A549 (cell line): Measurements from ENCODE around the gene VAPB. TPM values are rescaled to one million over a fixed set of nuclear protein-coding genes. Genes with fewer than 3 reads are reported as not detected.
"Not testable (repeated sequence)": the region's sequence is repeated elsewhere in the genome, so short reads cannot be mapped to it uniquely, and the experiment has no call there.

ENCODE experiments used
- ATAC-seq, 2 experiments: fragments of 200-7000 bp in 1 of 2; fragments of >200 bp in 1 of 2; cut with Nextera tagmentation in 1 of 2; cut with Tn5 transposase in 1 of 2; 3 replicates each; pipeline versions ENCODE4 v1.8.0 to v1.9.1; 2018 to 2020; ENCODE audit warnings: mild to moderate bottlenecking in 1 of 2, moderate library complexity in 1 of 2
- CTCF ChIA-PET: fragments of 300-600 bp; sonication (Branson Sonifier 250); formaldehyde crosslinking; extraction: SDS; loops from one replicate; lab custom pipeline; 2021; ENCODE audit warnings: antibody characterized with exemption, inconsistent platforms; lab: Yijun Ruan, JAX
- POLR2A ChIA-PET: fragments of 350-600 bp; formaldehyde crosslinking; extraction: SDS; loops from one replicate; lab custom pipeline; 2021; ENCODE audit warnings: antibody characterized with exemption, inconsistent platforms; lab: Yijun Ruan, JAX
- DNase-seq, 2 experiments: peaks; one replicate each; pipeline versions ENCODE4 v3.0.0 to v3.0.0-alpha.2; 2011 to 2016; ENCODE audit warnings: low read depth in 1 of 2, low spot score in 1 of 2
- FAIRE-seq: peaks from 2 replicates; lab custom pipeline; 2011; peaks lifted over from hg19 to GRCh38; lab: Jason Lieb, UNC
- H3K27ac ChIP-seq, 2 experiments: fragments of >200 bp; sonication (Bioruptor Twin); formaldehyde crosslinking; 3 replicates each; pipeline ENCODE4 v1.5.1; 2016 to 2017
- H3K4me1 ChIP-seq: fragments of >200 bp; sonication (Bioruptor Twin); formaldehyde crosslinking; 3 replicates; pipeline ENCODE4 v1.6.1; 2016
- H3K4me2 ChIP-seq: fragments of >200 bp; sonication (Bioruptor Twin); formaldehyde crosslinking; 3 replicates; pipeline ENCODE4 v1.6.1; 2016
- H3K4me3 ChIP-seq: fragments of >200 bp; sonication (Bioruptor Twin); formaldehyde crosslinking; 3 replicates; pipeline ENCODE4 v1.5.1; 2016
- H3K9me3 ChIP-seq: fragments of >200 bp; sonication (Bioruptor Twin); formaldehyde crosslinking; 3 replicates; pipeline ENCODE4 v1.6.1; 2016
- CBX8 ChIP-seq: fragments of 200-600 bp; sonication (generic); IDR thresholded peaks from 2 replicates; pipeline ENCODE4 v1.6.1; 2016
- E2F6 ChIP-seq: IDR thresholded peaks from 2 replicates; pipeline ENCODE4 v1.6.1; 2012; ENCODE audit warnings: low read depth, borderline replicate concordance
- EP300 ChIP-seq, 2 experiments: fragments of >200 bp; sonication (Bioruptor Twin); formaldehyde crosslinking; IDR thresholded peaks; 2 replicates in 1 of 2; 3 replicates in 1 of 2; pipeline ENCODE4 v1.6.1; 2016 to 2017
- FOSB ChIP-seq: fragments of 250-450 bp; sonication (Bioruptor Pico); IDR thresholded peaks from 2 replicates; pipeline ENCODE4 v1.5.0; 2020; ENCODE audit warnings: mild to moderate bottlenecking, moderate library complexity
- FOSL2 ChIP-seq, 2 experiments: fragments of 450-650 bp in 1 of 2; fragments of >200 bp in 1 of 2; sonication (Bioruptor Twin) in 1 of 2; formaldehyde crosslinking; IDR thresholded peaks; 2 replicates each; pipeline versions ENCODE4 v1.5.0 to v1.6.1; 2016 to 2020; ENCODE audit warnings: mild to moderate bottlenecking in 1 of 2, moderate library complexity in 1 of 2
- GATA3 ChIP-seq: IDR thresholded peaks from 2 replicates; pipeline ENCODE4 v1.6.1; 2012; ENCODE audit warnings: borderline replicate concordance
- HES2 ChIP-seq: fragments of >200 bp; sonication (Bioruptor Twin); formaldehyde crosslinking; IDR thresholded peaks from 2 replicates; pipeline ENCODE4 v1.6.1; 2016
- HOXB5 ChIP-seq: fragments of 250-450 bp; sonication (Bioruptor Pico); IDR thresholded peaks from 2 replicates; pipeline ENCODE4 v1.5.0; 2020; ENCODE audit warnings: mild to moderate bottlenecking, moderate library complexity
- MAFK ChIP-seq: fragments of 450-650 bp; IDR thresholded peaks from 2 replicates; pipeline ENCODE4 v1.6.1; 2014; ENCODE audit not compliant: partially characterized antibody
- MAX ChIP-seq: IDR thresholded peaks from 2 replicates; pipeline ENCODE4 v1.6.1; 2012
- PHF8 ChIP-seq: fragments of 200-600 bp; sonication (generic); IDR thresholded peaks from 2 replicates; pipeline ENCODE4 v1.6.1; 2016; ENCODE audit warnings: low read depth, mild to moderate bottlenecking, antibody characterized with exemption, moderate library complexity, borderline replicate concordance
- RARB ChIP-seq: fragments of 250-450 bp; sonication (Bioruptor Pico); IDR thresholded peaks from 2 replicates; pipeline ENCODE4 v1.8.0; 2021; ENCODE audit warnings: mild to moderate bottlenecking, moderate library complexity
- SMC3 ChIP-seq: fragments of >200 bp; sonication (Bioruptor Twin); formaldehyde crosslinking; IDR thresholded peaks from 3 replicates; pipeline ENCODE4 v1.6.1; 2018; ENCODE audit warnings: inconsistent platforms
- USF2 ChIP-seq: fragments of 450-650 bp; IDR thresholded peaks from 2 replicates; pipeline ENCODE4 v1.6.1; 2014; ENCODE audit warnings: antibody characterized with exemption
- ZC3H11A ChIP-seq: fragments of 450-650 bp; IDR thresholded peaks from 2 replicates; pipeline ENCODE4 v1.6.1; 2014; ENCODE audit warnings: antibody characterized with exemption, mild to moderate bottlenecking
- ZSCAN20 ChIP-seq: fragments of 250-450 bp; sonication (Bioruptor Pico); IDR thresholded peaks from 2 replicates; pipeline ENCODE4 v1.8.0; 2022; ENCODE audit warnings: mild to moderate bottlenecking, moderate library complexity
- WGBS: methylation state at CpG from one replicate; pipeline ENCODE4 v1.1.6; 2017; ENCODE audit errors: missing lambda C conversion rate; 5-methylcytosine and 5-hydroxymethylcytosine counted together
- polyA plus RNA-seq, 4 experiments: library from polyadenylated mRNA; depleted of rRNA in 3 of 4; stranded (reverse); fragments of >200 nt; fragmentation: RNase III in 1 of 4; extraction: RNeasy Plus Mini Kit Qiagen cat#74134 plus additional on column Dnase treatment in 1 of 4; gene quantifications; 2 replicates in 3 of 4; 3 replicates in 1 of 4; pipeline ENCODE4 v1.2.3, GENCODE V29; 2011 to 2017
- TF ChIP-seq, protein P1 (sequence below): fragments of 250-450 bp; sonication (Bioruptor Pico); IDR thresholded peaks from 2 replicates; pipeline ENCODE4 v1.5.0; 2020; ENCODE audit warnings: low read depth, mild to moderate bottlenecking, moderate library complexity

Gene VAPB
- polyA plus RNA-seq, 2 of the 4 experiments (the other 2 are of a cell fraction) = 43.8 to 44.0 TPM

- ATAC-seq, H3K9me3 ChIP-seq, H3K27ac ChIP-seq, DNase-seq, H3K4me3 ChIP-seq, FAIRE-seq, POLR2A ChIA-PET: not testable (repeated sequence)
- WGBS = 85% methylated on average over 8 of the region's 8 CpGs
- CTCF ChIA-PET = interaction anchor here (1.4 to 1.5 kb wide), 2 partner anchors 12 to 57 kb away, joined by 3 to 4 read pairs; no protein-coding TSS in a partner anchor
- H3K4me2 ChIP-seq = peak overlapping the region; percentile 24; the same call in 2 of the 3 replicates
- peaks cover 11% of the 10 kb centered on the region; the same call in 1 of the 3 replicates for H3K4me1 ChIP-seq
Measured at GRCh38 chr20:58373296-58373695, 15.7 kb upstream of the VAPB start.

GRCh38 chr20:58374027-58374850 is 14.8 kb upstream of the VAPB start:
- Histone ChIP-seq H3K4me2 (no peak overlapping the region), H3K4me3 (no peak overlapping the region), H3K4me1 (peaks cover 11% of the 10 kb centered on the region; the same call in 1 of the 3 replicates), H3K9me3 (no peaks in the 10 kb centered on the region), H3K27ac (peak overlapping the region in 1 of 2 experiments; percentile 34; a peak in 2 of 6 replicates)
- FAIRE-seq (no peak), DNase-seq (no peak), ATAC-seq (no peak; a peak in 1 of 6 replicates)
- TF ChIP-seq HES2 (no peak), ZC3H11A (no peak), MAFK (no peak), GATA3 (no peak), MAX (no peak), PHF8 (no peak)
- 89% methylated on average over 18 of the region's 19 CpGs for WGBS
- ChIA-PET POLR2A (no interaction called here), CTCF (interaction anchor here (1.4 to 1.5 kb wide), 2 partner anchors 13 to 56 kb away, joined by 3 to 4 read pairs; no protein-coding TSS in a partner anchor)

GRCh38 chr20:58374906-58375758 is 13.9 kb upstream of the VAPB start:
- no peak overlapping the region for H3K4me3 ChIP-seq
- DNase-seq (no peak), ATAC-seq (no peak), FAIRE-seq (no peak)
- no peak overlapping the region for H3K4me2 ChIP-seq
- TF ChIP-seq ZSCAN20 (CRISPR knock-in tag) (no peak), FOSB (CRISPR knock-in tag) (no peak), E2F6 (no peak)
- ChIA-PET CTCF (interaction anchor here (1.4 to 1.5 kb wide), 2 partner anchors 14 to 55 kb away, joined by 3 to 4 read pairs; no protein-coding TSS in a partner anchor), POLR2A (interaction anchor here (0.8 kb wide), 1 partner anchor 14 kb away, joined by 4 read pairs; the partner anchor contains the start of gene VAPB)
- H3K27ac ChIP-seq = peak overlapping the region in 1 of 2 experiments; percentile 34; a peak in 2 of 6 replicates
- 88% methylated on average over 8 of the region's 8 CpGs for WGBS
- H3K9me3 ChIP-seq = 0 out of 3 replicates have a peak, but pooled peaks cover 1% of the 10 kb centered on the region
- H3K4me1 ChIP-seq = peaks cover 11% of the 10 kb centered on the region; the same call in 1 of the 3 replicates

- H3K27ac ChIP-seq = no peak overlapping the region
- H3K4me2 ChIP-seq = no peak overlapping the region
- ATAC-seq = no peak
- TF ChIP-seq FOSL2 (IDR thresholded peaks at IDR 0.05) (no peak), FOSL2 (CRISPR knock-in tag; IDR thresholded peaks at IDR 0.05) (no peak), SMC3 (no peak), EP300 (IDR thresholded peaks at IDR 0.05) (no peak), RARB (CRISPR knock-in tag) (no peak), HOXB5 (CRISPR knock-in tag) (no peak), CBX8 (no peak), USF2 (no peak)
- TF ChIP-seq, protein P1, sequence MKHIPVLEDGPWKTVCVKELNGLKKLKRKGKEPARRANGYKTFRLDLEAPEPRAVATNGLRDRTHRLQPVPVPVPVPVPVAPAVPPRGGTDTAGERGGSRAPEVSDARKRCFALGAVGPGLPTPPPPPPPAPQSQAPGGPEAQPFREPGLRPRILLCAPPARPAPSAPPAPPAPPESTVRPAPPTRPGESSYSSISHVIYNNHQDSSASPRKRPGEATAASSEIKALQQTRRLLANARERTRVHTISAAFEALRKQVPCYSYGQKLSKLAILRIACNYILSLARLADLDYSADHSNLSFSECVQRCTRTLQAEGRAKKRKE (CRISPR knock-in tag) = no peak
- WGBS = 73% methylated on average over 10 of the region's 10 CpGs
- CTCF ChIA-PET = interaction anchor here (0.6 to 1.2 kb wide), 4 partner anchors 15 to 494 kb away, joined by 3 read pairs; no protein-coding TSS in a partner anchor
- POLR2A ChIA-PET = interaction anchor here (0.8 kb wide), 1 partner anchor 13 kb away, joined by 4 read pairs; the partner anchor contains the start of gene VAPB
- no peak for FAIRE-seq
- peaks cover 11% of the 10 kb centered on the region; the same call in 1 of the 3 replicates for H3K4me1 ChIP-seq
- H3K4me3 ChIP-seq = no peak overlapping the region
- peaks cover 5% of the 10 kb centered on the region; the same call in 1 of the 3 replicates for H3K9me3 ChIP-seq
- DNase-seq = no peak
Measured at GRCh38 chr20:58375759-58376352, 13.2 kb upstream of the VAPB start.
